LNCAP (cell line): Measurements from ENCODE around the gene WDR41.

Experiments
- TF ChIP-seq, protein P1 (sequence below): fragments of 450-650 bp; IDR thresholded peaks from 2 replicates; pipeline ENCODE4 v1.5.1; 2017; ENCODE audit warnings: mild to moderate bottlenecking

Gene WDR41

DNA sequence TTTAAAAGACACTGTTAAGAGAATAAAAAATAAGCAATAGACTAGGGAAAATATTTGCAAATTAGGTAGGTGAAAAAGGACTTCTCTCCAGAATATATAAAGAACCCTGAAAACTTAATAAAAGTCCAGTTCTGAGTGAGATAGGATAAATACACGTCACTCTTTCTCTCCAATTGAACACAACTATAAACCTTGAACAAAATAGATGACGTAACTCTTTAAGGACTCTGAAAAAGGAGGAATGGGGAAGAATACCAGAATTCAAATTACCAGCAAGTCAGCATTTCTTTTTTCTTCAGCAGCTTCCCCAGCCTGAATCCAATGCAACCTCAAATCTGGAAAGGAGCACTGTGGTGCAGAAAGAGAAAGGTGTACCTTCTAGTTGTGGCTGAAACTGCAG is 6.8 kb upstream of the WDR41 start:
- TF ChIP-seq, protein P1, sequence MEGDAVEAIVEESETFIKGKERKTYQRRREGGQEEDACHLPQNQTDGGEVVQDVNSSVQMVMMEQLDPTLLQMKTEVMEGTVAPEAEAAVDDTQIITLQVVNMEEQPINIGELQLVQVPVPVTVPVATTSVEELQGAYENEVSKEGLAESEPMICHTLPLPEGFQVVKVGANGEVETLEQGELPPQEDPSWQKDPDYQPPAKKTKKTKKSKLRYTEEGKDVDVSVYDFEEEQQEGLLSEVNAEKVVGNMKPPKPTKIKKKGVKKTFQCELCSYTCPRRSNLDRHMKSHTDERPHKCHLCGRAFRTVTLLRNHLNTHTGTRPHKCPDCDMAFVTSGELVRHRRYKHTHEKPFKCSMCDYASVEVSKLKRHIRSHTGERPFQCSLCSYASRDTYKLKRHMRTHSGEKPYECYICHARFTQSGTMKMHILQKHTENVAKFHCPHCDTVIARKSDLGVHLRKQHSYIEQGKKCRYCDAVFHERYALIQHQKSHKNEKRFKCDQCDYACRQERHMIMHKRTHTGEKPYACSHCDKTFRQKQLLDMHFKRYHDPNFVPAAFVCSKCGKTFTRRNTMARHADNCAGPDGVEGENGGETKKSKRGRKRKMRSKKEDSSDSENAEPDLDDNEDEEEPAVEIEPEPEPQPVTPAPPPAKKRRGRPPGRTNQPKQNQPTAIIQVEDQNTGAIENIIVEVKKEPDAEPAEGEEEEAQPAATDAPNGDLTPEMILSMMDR = no peak

DNA sequence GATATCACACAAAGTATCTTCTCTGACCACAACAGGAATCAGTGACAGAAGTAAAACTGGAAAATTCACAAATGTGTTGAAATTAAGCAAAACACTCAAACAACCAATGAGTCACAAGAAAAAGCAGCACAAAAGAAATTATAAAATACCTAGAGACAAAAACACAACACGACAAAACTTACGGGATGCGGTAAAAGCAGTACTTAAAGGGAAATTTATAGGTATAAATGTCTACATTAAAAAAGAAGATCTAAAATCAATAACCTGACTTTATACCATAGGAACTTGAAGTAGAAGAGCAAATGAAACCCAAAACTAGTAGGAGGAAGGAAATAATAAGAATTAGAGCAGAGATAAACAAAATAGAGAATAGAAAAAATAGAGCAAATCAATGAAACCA is 2.8 kb upstream of the WDR41 start:
- TF ChIP-seq, protein P1 = no peak

DNA sequence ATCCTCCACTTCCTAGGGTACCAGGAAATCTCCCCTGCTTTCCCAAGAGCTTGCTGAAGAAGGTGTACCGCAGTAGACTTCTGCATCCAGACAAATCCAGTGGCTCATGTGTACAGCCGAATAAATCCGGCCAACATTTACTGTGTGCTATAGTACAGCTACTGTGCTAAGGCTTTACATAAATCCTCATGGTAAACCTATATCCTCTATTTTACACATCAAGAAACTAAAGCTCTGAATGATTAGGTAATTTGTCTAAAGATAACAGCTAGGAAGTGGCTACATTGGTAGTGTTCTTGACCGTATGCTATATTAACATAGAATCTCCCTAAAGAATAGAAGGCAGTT is 511 bp upstream of the WDR41 start:
- TF ChIP-seq, protein P1 = peak; percentile 19; the same call in 1 of the 2 replicates

DNA sequence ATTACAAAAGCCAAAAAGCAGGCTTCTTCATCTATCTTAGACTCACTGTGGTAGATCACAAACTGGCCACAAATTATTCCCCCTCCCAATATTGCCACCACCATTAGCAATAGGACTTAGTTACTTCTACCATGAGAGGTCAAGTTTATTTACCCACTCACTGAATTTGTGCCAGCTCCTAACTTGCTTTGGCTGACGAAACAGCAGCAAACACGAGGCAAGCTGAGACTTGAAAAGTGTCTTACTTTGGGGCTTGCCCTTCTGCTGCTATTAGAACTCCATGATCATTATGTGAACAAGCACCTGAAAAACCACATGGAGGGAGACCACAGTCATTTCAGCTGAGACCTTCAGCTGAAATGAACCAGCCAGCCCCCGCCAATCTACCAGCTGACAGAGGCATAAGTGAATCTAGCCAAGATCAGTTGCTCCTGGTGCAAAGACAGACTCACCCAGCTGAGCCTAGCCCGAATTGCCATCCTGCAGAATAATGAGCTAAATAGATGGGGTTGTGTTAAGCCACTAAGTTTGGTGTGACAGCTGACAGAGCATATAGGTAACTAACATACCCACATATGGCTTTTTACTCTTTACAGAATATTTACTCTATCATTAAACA is 5.7 kb downstream of the WDR41 start:
- TF ChIP-seq, protein P1 = no peak

DNA sequence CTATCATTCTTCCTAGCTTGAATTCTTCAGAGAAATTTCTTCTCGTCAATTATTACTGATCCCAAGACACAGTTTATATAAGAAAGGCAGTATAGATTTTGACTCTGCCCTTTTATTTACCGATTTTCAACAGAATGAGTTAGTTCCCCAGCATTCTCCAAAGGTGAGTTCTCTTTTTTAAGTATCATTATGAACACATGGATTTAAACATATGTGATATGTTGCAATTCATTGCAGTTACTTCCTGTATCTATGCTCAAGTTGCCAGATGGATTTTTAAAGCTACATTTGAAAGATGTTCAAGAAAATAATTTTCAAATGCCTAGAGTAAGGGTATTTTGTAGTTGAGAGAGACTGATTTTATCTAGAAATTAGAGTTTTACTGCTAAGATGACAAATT is 8.4 kb downstream of the WDR41 start:
- TF ChIP-seq, protein P1 = no peak

DNA sequence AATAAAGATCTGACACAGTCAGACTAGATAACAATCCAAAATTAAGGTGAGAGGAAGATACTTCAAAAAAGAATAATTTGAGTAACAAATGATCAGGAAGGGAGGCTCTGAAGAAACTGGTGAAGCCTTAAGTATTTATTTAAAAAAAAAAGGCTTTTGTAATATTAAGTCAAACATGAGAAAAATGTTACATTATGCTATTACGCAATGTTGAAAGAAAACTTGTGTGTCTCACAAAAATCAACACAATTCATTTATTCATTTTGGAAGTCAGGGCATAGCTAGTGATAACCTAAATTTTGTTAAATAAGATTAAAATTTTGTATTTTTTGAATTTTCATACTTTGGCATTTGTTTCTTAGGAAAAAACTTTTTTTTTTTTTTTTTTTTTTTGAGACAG is 28.2 kb downstream of the WDR41 start:
- TF ChIP-seq, protein P1 = no peak

DNA sequence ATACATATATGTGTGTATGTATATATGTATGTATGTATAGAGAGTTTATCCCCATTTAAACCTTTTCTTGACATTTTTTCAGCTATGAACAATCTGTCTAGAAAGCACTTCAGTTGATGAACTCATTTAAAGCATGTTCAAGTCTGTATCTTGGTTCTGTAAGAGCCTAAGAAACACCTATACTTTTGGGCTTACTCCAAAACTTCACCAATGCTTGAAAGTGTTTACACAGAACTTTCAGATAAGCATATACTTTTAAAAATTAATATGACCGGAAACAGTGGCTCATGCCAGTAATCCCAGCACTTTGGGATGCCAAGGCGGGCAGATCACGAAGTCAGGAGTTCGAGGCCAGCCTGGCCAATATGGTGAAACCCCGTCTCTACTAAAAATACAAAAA is 30.8 kb downstream of the WDR41 start:
- TF ChIP-seq, protein P1 = no peak

DNA sequence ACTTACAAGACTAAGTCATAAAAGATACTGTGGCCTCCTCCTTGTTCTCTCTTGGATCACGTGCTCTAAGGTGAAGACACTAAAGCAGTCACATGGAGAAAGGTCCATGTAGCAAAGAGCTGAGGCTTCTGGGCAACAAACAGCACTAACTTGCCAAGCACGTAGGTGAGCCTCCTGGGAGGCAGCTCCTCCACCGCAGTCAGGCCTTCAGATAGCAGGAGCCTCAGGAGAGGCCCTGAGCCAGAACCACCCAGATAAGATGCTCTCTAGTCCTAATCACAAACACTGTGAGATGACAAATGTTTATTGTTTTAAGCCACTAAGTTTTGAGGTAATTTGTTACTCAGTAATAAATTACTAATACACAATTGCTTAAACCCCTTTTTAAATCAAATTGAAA is 38.0 kb downstream of the WDR41 start:
- TF ChIP-seq, protein P1 = no peak
